Right lung (tissue), 5 donors: ENCODE data around the gene AOX1. TPM values are rescaled to one million over a fixed set of nuclear protein-coding genes. Genes with fewer than 3 reads are reported as not detected.
"Not testable (repeated sequence)": the region's sequence is repeated elsewhere in the genome, so short reads cannot be mapped to it uniquely, and the experiment has no call there.

Experiments used
- DNase-seq, 2 donors: peaks; one replicate each; pipeline ENCODE4 v3.0.0-alpha.2; 2013
- polyA plus RNA-seq, 5 donors: library from polyadenylated mRNA; unstranded; fragments of 120-200 nt; gene quantifications; one replicate each; pipeline versions ENCODE4 v1.2.1 to v1.2.3, GENCODE V29; 2013; ENCODE audit warnings: inconsistent platforms in 1 of 5, low replicate concordance in 1 of 5; ENCODE audit not compliant: insufficient read length in 5 of 5, insufficient read depth in 1 of 5

Gene AOX1
- polyA plus RNA-seq, 5 donors: 3.4 to 13.4 (median 9.3) TPM

- peak in 1 of 2 donors; percentile 5 for DNase-seq
These were observed 40.1 kb downstream of the AOX1 start for GRCh38 chr2:200625958-200626363.

GRCh38 chr2:200627110-200627770 is 41.4 kb downstream of the AOX1 start:
- no peak for DNase-seq

- DNase-seq: not testable (repeated sequence)
These were observed 42.6 kb downstream of the AOX1 start for GRCh38 chr2:200628461-200628860.

- DNase-seq: no peak
These were observed 45.5 kb downstream of the AOX1 start for GRCh38 chr2:200631287-200631686.

GRCh38 chr2:200634231-200634964 is 48.6 kb downstream of the AOX1 start:
- DNase-seq: no peak

GRCh38 chr2:200635251-200635650 is 49.4 kb downstream of the AOX1 start:
- DNase-seq: no peak

- no peak for DNase-seq
These were observed 52.1 kb downstream of the AOX1 start for GRCh38 chr2:200637901-200638300.

GRCh38 chr2:200640176-200640575 is 54.4 kb downstream of the AOX1 start:
- DNase-seq: no peak

GRCh38 chr2:200640901-200641300 is 55.1 kb downstream of the AOX1 start:
- no peak for DNase-seq

- not testable (repeated sequence) for DNase-seq
These were observed 62.9 kb downstream of the AOX1 start for GRCh38 chr2:200648518-200649281.

GRCh38 chr2:200649724-200650123 is 63.9 kb downstream of the AOX1 start:
- DNase-seq: no peak

- no peak for DNase-seq
These were observed 64.4 kb downstream of the AOX1 start for GRCh38 chr2:200650195-200650594.

- no peak for DNase-seq
These were observed 66.3 kb downstream of the AOX1 start for GRCh38 chr2:200652158-200652557.

- no peak for DNase-seq
These were observed 67.2 kb downstream of the AOX1 start for GRCh38 chr2:200653021-200653420.

- DNase-seq: no peak
These were observed 69.0 kb downstream of the AOX1 start for GRCh38 chr2:200654823-200655222.

GRCh38 chr2:200655918-200656580 is 70.2 kb downstream of the AOX1 start:
- DNase-seq: no peak

GRCh38 chr2:200658278-200658864 is 72.6 kb downstream of the AOX1 start:
- DNase-seq: no peak

- no peak for DNase-seq
These were observed 73.6 kb downstream of the AOX1 start for GRCh38 chr2:200659410-200659809.

GRCh38 chr2:200661477-200661876 is 75.7 kb downstream of the AOX1 start:
- DNase-seq: no peak

- DNase-seq: no peak
These were observed 76.9 kb downstream of the AOX1 start for GRCh38 chr2:200662727-200663126.

GRCh38 chr2:200664770-200665494 is 79.1 kb downstream of the AOX1 start:
- DNase-seq: no peak
